ENCODE data around the gene AK6.
"Not testable (repeated sequence)": the region's sequence is repeated elsewhere in the genome, so short reads cannot be mapped to it uniquely, and the experiment has no call there.

The AK6 gene

DNA sequence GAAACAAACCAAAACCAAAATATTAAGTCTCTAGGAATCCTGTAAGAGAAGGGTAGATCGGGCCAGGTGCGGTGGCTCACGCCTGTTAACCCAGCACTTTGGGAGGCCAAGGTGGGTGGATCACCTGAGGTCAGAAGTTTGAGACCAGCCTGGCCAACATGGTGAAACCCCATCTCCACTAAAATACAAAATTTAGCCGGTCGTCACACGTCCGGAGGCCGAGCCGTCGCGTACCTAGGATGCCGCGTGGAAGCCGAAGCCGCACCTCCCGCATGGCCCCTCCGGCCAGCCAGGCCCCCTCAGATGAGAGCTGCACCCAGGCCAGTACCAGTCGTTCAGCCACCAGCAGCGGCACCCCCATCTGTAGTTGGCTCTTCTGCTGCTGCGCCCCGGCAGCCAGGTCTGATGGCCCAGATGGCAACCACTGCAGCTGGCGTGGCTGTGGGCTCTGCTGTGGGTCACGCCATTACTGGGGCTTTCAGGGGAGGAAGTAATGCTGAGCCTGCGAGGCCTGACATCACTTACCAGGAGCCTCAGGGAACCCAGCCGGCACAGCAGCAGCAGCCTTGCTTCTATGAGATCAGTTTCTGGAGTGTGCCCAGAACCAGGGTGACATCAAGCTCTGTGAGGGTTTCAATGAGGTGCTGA, 35.5 kb downstream of the AK6 start:
- not testable (repeated sequence) for H3K4me3 ChIP-seq (ENCODE audit: low read length); H3K4me1 ChIP-seq (ENCODE audit: insufficient read depth, low read length); H3K9me3 ChIP-seq (ENCODE audit: insufficient read depth, low read depth, low read length); H3K9ac ChIP-seq (ENCODE audit: low read depth, low read length); H3K36me3 ChIP-seq (ENCODE audit: insufficient read depth, low read depth, low read length); H3K27me3 ChIP-seq (ENCODE audit: insufficient read depth, low read length); H3K27ac ChIP-seq (ENCODE audit: low read length)

DNA sequence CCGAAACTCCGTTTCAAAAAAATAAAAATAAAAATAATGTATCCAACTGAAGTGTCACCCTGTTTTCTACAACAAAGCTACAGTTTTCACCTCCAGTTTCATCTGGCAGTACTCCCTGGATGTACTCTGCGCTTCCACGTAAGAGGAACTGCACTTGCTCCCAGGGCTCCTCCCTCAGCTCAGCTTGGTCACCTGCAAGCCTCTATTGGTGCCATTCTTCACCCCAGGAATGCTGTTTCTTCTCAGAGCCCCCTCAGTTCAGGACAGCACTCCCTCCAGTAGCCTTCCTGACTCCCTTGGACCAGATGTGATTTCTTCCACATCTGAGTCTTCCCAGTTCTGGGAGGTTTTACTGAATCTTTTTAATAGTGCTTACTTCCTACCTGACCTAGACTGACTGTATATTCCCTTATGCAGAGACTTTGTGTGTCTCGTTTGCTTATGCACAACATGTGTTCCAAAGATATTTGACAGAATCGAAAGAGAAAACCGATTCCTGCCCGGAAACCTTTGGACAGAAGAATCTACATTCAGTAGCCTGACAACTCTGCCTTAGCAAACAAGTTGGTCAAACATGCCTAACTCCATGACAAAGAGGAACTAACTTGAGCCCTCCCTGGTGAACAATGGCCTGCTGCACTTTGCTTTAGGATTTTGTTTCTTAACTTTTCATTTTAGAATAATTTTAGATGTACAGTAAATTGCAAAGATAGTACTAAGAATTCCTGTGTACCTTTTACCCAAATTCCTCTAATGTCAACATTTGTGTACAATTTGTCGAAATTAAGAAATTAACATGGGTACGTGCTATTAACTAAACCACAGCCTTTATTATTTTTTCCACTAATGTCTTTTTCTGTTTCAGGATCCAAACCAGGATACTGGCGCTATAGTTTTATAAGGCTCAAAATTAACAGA, 37.5 kb downstream of the AK6 start:
- H3K9ac ChIP-seq (ENCODE audit: low read depth, low read length), result peak overlapping the region; percentile 77; the same call in 1 of the 2 replicates
- no peaks in the 10 kb centered on the region for H3K9me3 ChIP-seq (ENCODE audit: insufficient read depth, low read depth, low read length)
- peak overlapping the region; percentile 71 for H3K4me3 ChIP-seq (ENCODE audit: low read length)
- H3K27ac ChIP-seq (ENCODE audit: low read length), result no peak overlapping the region
- peaks cover 9% of the 10 kb centered on the region; the same call in 1 of the 2 replicates for H3K27me3 ChIP-seq (ENCODE audit: insufficient read depth, low read length)
- no peaks in the 10 kb centered on the region for H3K36me3 ChIP-seq (ENCODE audit: insufficient read depth, low read depth, low read length)
- H3K4me1 ChIP-seq (ENCODE audit: insufficient read depth, low read length), result no peaks in the 10 kb centered on the region; the same call in 1 of the 2 replicates

DNA sequence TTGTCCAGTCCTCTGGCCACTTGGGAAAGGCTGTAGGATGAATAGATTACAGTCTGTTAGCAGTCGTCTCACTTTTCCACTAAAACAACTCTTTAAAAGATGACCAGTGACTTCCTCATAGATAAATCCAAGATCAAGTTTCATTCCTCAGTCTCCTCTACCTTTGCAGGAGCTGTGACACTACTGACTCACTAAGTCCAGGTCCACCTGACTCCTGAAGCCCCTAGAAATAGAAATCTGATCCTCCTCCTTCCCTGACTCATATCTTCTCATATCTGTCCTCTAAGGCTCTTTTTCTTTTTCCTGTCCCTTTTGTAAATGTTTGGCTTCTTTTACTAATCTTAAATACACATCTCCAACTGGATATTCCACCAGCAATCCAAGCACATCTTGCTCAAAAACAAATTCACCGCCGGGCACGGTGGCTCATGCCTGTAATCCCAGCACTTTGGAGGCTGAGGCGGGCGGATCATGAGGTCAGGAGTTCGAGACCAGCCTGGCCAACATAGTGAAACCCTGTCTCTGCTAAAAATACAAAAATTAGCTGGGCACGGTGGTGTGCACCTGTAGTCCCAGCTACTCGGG, 39.3 kb downstream of the AK6 start:
- no peaks in the 10 kb centered on the region for H3K9me3 ChIP-seq (ENCODE audit: insufficient read depth, low read depth, low read length)
- H3K27ac ChIP-seq (ENCODE audit: low read length), result no peak overlapping the region
- H3K4me1 ChIP-seq (ENCODE audit: insufficient read depth, low read length), result no peaks in the 10 kb centered on the region; the same call in 1 of the 2 replicates
- H3K27me3 ChIP-seq (ENCODE audit: insufficient read depth, low read length), result peaks cover under 1% of the 10 kb centered on the region; the same call in 1 of the 2 replicates
- H3K4me3 ChIP-seq (ENCODE audit: low read length), result no peak overlapping the region
- H3K9ac ChIP-seq (ENCODE audit: low read depth, low read length), result no peak overlapping the region
- no peaks in the 10 kb centered on the region for H3K36me3 ChIP-seq (ENCODE audit: insufficient read depth, low read depth, low read length)

DNA sequence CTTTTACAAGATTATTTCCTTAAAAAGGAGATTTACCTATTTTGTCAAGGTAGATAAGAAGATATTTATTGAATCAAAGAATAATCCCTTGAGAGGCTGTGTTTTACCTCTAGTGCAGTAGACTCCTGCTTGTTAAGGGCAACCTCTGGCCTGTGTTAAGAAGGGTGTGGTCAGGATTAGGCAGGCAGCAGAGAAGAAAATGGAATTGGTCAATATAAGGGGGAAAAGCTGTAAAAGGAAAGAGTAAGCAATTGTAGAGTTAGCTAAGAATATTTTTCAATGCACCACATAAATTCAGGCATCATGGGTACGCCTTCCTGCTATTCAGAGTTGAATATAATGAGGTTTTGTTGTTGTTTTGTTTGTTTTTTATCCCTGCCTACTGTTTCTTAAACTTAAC, 43.0 kb downstream of the AK6 start:
- Histone ChIP-seq H3K9me3 (ENCODE audit: insufficient read depth, low read depth, low read length) (no peaks in the 10 kb centered on the region), H3K36me3 (ENCODE audit: insufficient read depth, low read depth, low read length) (no peaks in the 10 kb centered on the region), H3K27me3 (ENCODE audit: insufficient read depth, low read length) (no peaks in the 10 kb centered on the region), H3K27ac (ENCODE audit: low read length) (no peak overlapping the region), H3K4me1 (ENCODE audit: insufficient read depth, low read length) (no peaks in the 10 kb centered on the region), H3K4me3 (ENCODE audit: low read length) (no peak overlapping the region), H3K9ac (ENCODE audit: low read depth, low read length) (no peak overlapping the region)

DNA sequence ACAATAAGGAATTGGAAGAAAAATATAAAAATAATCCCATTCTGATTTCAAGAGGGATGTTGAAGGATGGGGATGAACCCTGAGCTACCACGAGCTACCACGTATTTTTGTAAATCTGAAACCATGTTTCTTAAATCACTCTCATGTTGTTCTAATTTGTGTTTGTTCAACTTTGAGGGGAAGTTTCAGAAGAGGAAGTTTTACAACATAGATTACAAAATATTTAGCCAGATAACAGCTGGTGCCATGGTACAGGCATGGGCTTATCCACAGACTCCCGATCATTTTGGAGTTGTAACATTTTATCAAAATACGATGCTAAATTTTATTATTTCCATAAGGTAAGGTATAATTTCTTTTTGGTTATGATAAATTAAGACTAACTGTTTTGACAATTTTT, 51.9 kb downstream of the AK6 start:
- no peaks in the 10 kb centered on the region for H3K9me3 ChIP-seq (ENCODE audit: insufficient read depth, low read depth, low read length)
- H3K27me3 ChIP-seq (ENCODE audit: insufficient read depth, low read length), result no peaks in the 10 kb centered on the region
- peaks cover 4% of the 10 kb centered on the region; the same call in 1 of the 2 replicates for H3K36me3 ChIP-seq (ENCODE audit: insufficient read depth, low read depth, low read length)
- H3K4me3 ChIP-seq (ENCODE audit: low read length), result no peak overlapping the region
- H3K27ac ChIP-seq (ENCODE audit: low read length), result no peak overlapping the region
- H3K4me1 ChIP-seq (ENCODE audit: insufficient read depth, low read length), result no peaks in the 10 kb centered on the region
- H3K9ac ChIP-seq (ENCODE audit: low read depth, low read length), result no peak overlapping the region

DNA sequence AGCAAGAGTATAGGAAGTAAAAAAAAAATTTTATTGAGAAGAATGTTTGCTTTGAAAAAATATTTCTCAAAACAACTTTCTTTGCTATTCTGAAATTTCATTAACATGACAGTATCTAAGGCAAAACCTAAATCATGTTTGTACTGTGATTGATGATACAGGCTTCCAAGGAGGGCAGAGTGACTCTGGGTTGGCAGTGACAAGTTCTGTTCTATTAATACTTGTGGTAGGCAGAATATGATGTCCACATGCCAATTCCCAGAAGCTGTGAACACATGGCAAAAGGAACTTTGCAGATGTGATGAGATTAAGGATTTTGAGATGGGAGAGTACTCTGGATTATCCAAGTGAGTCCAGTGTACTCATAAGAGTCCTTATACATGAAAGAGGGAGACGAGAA, 53.3 kb downstream of the AK6 start:
- no peak overlapping the region for H3K9ac ChIP-seq (ENCODE audit: low read depth, low read length)
- no peak overlapping the region for H3K4me3 ChIP-seq (ENCODE audit: low read length)
- H3K36me3 ChIP-seq (ENCODE audit: insufficient read depth, low read depth, low read length), result peaks cover 4% of the 10 kb centered on the region; the same call in 1 of the 2 replicates
- no peaks in the 10 kb centered on the region for H3K9me3 ChIP-seq (ENCODE audit: insufficient read depth, low read depth, low read length)
- no peaks in the 10 kb centered on the region for H3K4me1 ChIP-seq (ENCODE audit: insufficient read depth, low read length)
- H3K27ac ChIP-seq (ENCODE audit: low read length), result no peak overlapping the region
- no peaks in the 10 kb centered on the region for H3K27me3 ChIP-seq (ENCODE audit: insufficient read depth, low read length)

DNA sequence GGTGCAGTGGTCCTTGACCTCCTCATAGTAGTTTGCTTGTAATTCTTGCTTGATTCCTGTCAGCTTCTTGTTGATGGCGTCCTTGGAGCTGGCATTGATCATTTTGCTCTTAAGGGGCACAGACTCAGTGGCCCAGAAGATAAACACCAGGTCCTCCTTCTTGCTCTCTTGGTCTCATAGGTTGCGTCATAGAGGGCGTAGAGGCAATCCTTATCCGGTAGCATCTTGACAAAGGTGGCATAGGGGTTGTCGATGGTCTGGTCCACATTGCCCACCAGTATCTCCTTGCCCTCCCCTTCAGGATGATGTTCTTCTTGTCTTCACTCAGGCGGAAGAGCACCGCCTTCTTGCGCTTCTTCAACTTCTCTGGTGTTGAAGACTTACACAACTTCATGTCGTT, 55.9 kb downstream of the AK6 start:
- no peaks in the 10 kb centered on the region for H3K4me1 ChIP-seq (ENCODE audit: insufficient read depth, low read length)
- no peak overlapping the region for H3K27ac ChIP-seq (ENCODE audit: low read length)
- H3K9ac ChIP-seq (ENCODE audit: low read depth, low read length), result no peak overlapping the region
- H3K4me3 ChIP-seq (ENCODE audit: low read length), result no peak overlapping the region
- peaks cover 4% of the 10 kb centered on the region; the same call in 1 of the 2 replicates for H3K36me3 ChIP-seq (ENCODE audit: insufficient read depth, low read depth, low read length)
- no peaks in the 10 kb centered on the region for H3K9me3 ChIP-seq (ENCODE audit: insufficient read depth, low read depth, low read length)
- H3K27me3 ChIP-seq (ENCODE audit: insufficient read depth, low read length), result no peaks in the 10 kb centered on the region

DNA sequence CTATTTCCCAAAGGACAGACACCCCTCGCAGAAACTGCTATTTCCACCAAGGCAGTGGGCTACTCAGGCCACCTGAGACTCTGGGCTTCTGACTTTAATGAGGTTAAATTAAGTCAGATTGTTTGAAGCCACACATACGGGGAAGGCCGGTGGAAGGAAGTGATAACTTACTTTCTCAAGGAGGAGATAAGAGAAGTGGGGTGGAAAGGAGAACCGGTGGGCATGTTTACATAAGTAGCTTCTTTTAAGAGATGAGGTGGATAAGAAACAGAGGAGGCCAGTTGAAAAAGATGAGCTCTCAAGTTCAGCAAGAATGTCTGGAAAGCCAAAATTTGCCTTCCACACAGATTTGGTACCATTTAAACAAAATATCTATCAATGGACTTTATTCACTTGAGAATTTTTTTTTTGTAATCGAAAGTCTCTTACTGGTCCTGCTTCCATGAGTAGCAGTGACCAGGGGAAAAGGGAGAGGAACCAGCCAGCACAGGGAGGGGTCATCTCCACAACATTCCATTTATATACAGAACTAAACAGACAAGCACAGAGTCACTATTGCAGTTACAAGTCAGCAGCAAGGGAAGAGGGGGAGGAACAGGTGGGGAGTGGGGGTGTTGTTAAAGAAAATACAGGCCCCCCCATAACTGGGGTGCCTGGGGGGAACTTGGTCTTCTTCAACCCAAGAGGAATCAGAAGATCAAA, 56.7 kb downstream of the AK6 start:
- peaks cover 4% of the 10 kb centered on the region; the same call in 1 of the 2 replicates for H3K36me3 ChIP-seq (ENCODE audit: insufficient read depth, low read depth, low read length)
- H3K4me1 ChIP-seq (ENCODE audit: insufficient read depth, low read length), result no peaks in the 10 kb centered on the region
- H3K9ac ChIP-seq (ENCODE audit: low read depth, low read length), result no peak overlapping the region
- no peaks in the 10 kb centered on the region for H3K27me3 ChIP-seq (ENCODE audit: insufficient read depth, low read length)
- H3K4me3 ChIP-seq (ENCODE audit: low read length), result no peak overlapping the region
- H3K27ac ChIP-seq (ENCODE audit: low read length), result no peak overlapping the region
- H3K9me3 ChIP-seq (ENCODE audit: insufficient read depth, low read depth, low read length), result no peaks in the 10 kb centered on the region

DNA sequence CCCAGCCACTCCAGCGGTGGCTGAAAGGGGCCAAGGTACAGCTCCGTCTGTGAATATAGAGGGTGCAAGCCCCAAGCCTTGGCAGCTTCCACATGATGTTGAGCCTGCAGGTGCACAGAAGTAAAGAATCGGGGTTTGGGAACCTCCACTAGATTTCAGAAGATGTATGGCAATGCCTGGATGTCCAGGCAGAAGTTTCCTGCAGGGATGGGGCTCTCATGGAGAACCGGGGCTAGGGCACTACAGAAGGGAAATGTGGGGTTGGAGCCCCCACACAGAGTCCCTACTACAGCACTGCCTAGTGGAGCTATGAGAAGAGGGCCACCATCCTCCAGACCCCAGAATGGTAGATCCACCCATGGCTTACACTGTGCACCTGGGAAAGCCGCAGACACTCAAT, 59.9 kb downstream of the AK6 start:
- no peaks in the 10 kb centered on the region for H3K9me3 ChIP-seq (ENCODE audit: insufficient read depth, low read depth, low read length)
- H3K4me1 ChIP-seq (ENCODE audit: insufficient read depth, low read length), result no peaks in the 10 kb centered on the region
- peaks cover 4% of the 10 kb centered on the region; the same call in 1 of the 2 replicates for H3K36me3 ChIP-seq (ENCODE audit: insufficient read depth, low read depth, low read length)
- H3K27ac ChIP-seq (ENCODE audit: low read length), result no peak overlapping the region
- no peaks in the 10 kb centered on the region for H3K27me3 ChIP-seq (ENCODE audit: insufficient read depth, low read length)
- no peak overlapping the region for H3K9ac ChIP-seq (ENCODE audit: low read depth, low read length)
- H3K4me3 ChIP-seq (ENCODE audit: low read length), result no peak overlapping the region

DNA sequence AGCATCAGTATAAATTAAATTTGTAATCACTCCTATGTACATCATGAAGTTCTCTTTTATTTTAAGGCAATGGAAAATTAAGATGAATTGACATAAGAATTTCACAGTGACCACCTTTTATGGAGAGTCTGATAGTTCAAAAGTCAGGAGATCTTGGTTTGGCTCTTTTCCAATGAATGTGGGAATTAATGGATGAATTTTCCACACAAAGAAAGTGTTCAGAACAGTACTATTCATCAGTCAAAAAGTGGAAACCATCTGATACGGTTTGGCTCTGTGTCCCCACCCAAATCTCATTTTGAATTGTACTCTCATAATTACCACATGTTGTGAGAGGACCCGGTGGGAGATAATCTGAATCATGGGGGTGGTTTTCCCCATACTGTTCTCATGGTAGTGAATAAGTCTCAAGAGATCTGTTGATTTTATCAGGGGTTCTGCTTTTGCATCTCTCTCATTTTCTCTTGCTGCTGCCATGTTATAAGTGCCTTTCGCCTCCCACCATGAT, 61.2 kb downstream of the AK6 start:
- Histone ChIP-seq H3K36me3 (ENCODE audit: insufficient read depth, low read depth, low read length) (no peaks in the 10 kb centered on the region), H3K4me1 (ENCODE audit: insufficient read depth, low read length) (no peaks in the 10 kb centered on the region), H3K27me3 (ENCODE audit: insufficient read depth, low read length) (no peaks in the 10 kb centered on the region), H3K9me3 (ENCODE audit: insufficient read depth, low read depth, low read length) (no peaks in the 10 kb centered on the region), H3K27ac (ENCODE audit: low read length) (no peak overlapping the region), H3K9ac (ENCODE audit: low read depth, low read length) (no peak overlapping the region), H3K4me3 (ENCODE audit: low read length) (no peak overlapping the region)

DNA sequence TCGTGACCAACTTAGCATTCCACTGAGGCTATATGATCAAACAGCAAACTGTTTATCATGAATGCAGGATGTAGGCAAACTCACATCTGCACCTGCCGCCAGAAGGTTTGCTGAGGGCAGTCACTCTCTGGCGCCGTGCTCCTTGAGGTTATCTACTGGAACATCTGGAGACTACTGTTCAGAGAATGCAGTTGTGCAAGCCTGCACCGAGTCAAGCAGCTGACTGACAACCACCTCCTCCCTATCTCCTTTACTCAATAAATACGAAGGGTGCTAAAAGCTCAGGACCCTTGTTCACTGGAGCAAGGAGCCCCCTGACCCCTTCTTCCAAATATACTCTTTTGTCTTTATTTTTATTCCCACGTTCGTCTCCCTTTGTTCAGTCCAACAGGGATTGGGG, 63.8 kb downstream of the AK6 start:
- H3K27ac ChIP-seq (ENCODE audit: low read length), result no peak overlapping the region
- no peaks in the 10 kb centered on the region for H3K36me3 ChIP-seq (ENCODE audit: insufficient read depth, low read depth, low read length)
- no peaks in the 10 kb centered on the region for H3K4me1 ChIP-seq (ENCODE audit: insufficient read depth, low read length)
- no peaks in the 10 kb centered on the region for H3K9me3 ChIP-seq (ENCODE audit: insufficient read depth, low read depth, low read length)
- H3K4me3 ChIP-seq (ENCODE audit: low read length), result no peak overlapping the region
- no peak overlapping the region for H3K9ac ChIP-seq (ENCODE audit: low read depth, low read length)
- no peaks in the 10 kb centered on the region for H3K27me3 ChIP-seq (ENCODE audit: insufficient read depth, low read length)
